Ectodermal cell (in vitro differentiated cells): ENCODE results near the gene GRID2.

Source experiments
- H3K27ac ChIP-seq: 2 replicates; pipeline ENCODE4 v1.7.0; 2013; ENCODE audit warnings: mild to moderate bottlenecking, low read depth, low read length; ENCODE audit not compliant: insufficient read depth, poor library complexity, severe bottlenecking
- H3K27me3 ChIP-seq: 2 replicates; pipeline ENCODE4 v1.7.0; 2013; ENCODE audit warnings: mild to moderate bottlenecking, low read length; ENCODE audit not compliant: insufficient read depth, control insufficient read depth, poor library complexity, severe bottlenecking
- H3K36me3 ChIP-seq: one replicate; pipeline ENCODE4 v1.7.0; 2013; ENCODE audit warnings: low read length; ENCODE audit not compliant: control insufficient read depth, insufficient read depth
- H3K4me1 ChIP-seq: one replicate; pipeline ENCODE4 v1.7.0; 2013; ENCODE audit warnings: low read length; ENCODE audit not compliant: control insufficient read depth, insufficient read depth
- H3K4me3 ChIP-seq: 2 replicates; pipeline ENCODE4 v1.7.0; 2013; ENCODE audit warnings: low read depth, low read length, control low read depth; ENCODE audit not compliant: insufficient read depth
- H3K9me3 ChIP-seq: 2 replicates; pipeline ENCODE4 v1.7.0; 2013; ENCODE audit warnings: mild to moderate bottlenecking, low read length, moderate library complexity; ENCODE audit not compliant: control insufficient read depth
- WGBS, 2 experiments: methylation state at CpG; one replicate each; pipeline ENCODE4 v1.1.7; 2013; ENCODE audit warnings: missing lambda C conversion rate in 2 of 2; 5-methylcytosine and 5-hydroxymethylcytosine counted together

The GRID2 gene

GRCh38 chr4:93228021-93228420 is 924.3 kb downstream of the GRID2 start:
- 92 to 100% methylated on average over 3 of the region's 3 CpGs for WGBS, 2 experiments
- Histone ChIP-seq H3K4me3 (no peak overlapping the region), H3K27ac (no peak overlapping the region), H3K4me1 (no peaks in the 10 kb centered on the region), H3K9me3 (no peaks in the 10 kb centered on the region), H3K27me3 (no peaks in the 10 kb centered on the region), H3K36me3 (no peaks in the 10 kb centered on the region)

- Histone ChIP-seq H3K9me3 (no peaks in the 10 kb centered on the region), H3K27ac (no peak overlapping the region), H3K4me1 (no peaks in the 10 kb centered on the region), H3K27me3 (no peaks in the 10 kb centered on the region), H3K36me3 (no peaks in the 10 kb centered on the region), H3K4me3 (no peak overlapping the region)
- WGBS, 2 experiments, result 77 to 89% methylated on average over 1 to 2 of the region's 2 CpGs
Observed at GRCh38 chr4:93232883-93233282, 929.1 kb downstream of the GRID2 start.

- Histone ChIP-seq H3K27me3 (no peaks in the 10 kb centered on the region), H3K27ac (no peak overlapping the region), H3K4me3 (no peak overlapping the region), H3K36me3 (no peaks in the 10 kb centered on the region), H3K4me1 (no peaks in the 10 kb centered on the region), H3K9me3 (no peaks in the 10 kb centered on the region)
- 100% methylated on average over 1 of the region's 2 CpGs; no CpG with 5 or more reads in 1 of the 2 experiments for WGBS, 2 experiments
Observed at GRCh38 chr4:93237521-93237920, 933.8 kb downstream of the GRID2 start.

- no peak overlapping the region for H3K4me3 ChIP-seq
- no peaks in the 10 kb centered on the region for H3K27me3 ChIP-seq
- 88 to 97% methylated on average over 1 to 2 of the region's 2 CpGs for WGBS, 2 experiments
- no peaks in the 10 kb centered on the region for H3K36me3 ChIP-seq
- H3K4me1 ChIP-seq, result no peaks in the 10 kb centered on the region
- no peaks in the 10 kb centered on the region for H3K9me3 ChIP-seq
- H3K27ac ChIP-seq, result no peak overlapping the region
Observed at GRCh38 chr4:93243262-93243661, 939.5 kb downstream of the GRID2 start.

GRCh38 chr4:93261207-93261606 is 957.4 kb downstream of the GRID2 start:
- 95 to 100% methylated on average over 3 of the region's 3 CpGs for WGBS, 2 experiments
- no peaks in the 10 kb centered on the region for H3K36me3 ChIP-seq
- H3K27ac ChIP-seq, result no peak overlapping the region
- H3K4me3 ChIP-seq, result no peak overlapping the region
- no peaks in the 10 kb centered on the region for H3K9me3 ChIP-seq
- no peaks in the 10 kb centered on the region for H3K27me3 ChIP-seq
- no peaks in the 10 kb centered on the region for H3K4me1 ChIP-seq

- H3K27me3 ChIP-seq, result no peaks in the 10 kb centered on the region
- no peaks in the 10 kb centered on the region for H3K9me3 ChIP-seq
- H3K4me1 ChIP-seq, result no peaks in the 10 kb centered on the region
- no peaks in the 10 kb centered on the region for H3K36me3 ChIP-seq
- 92% methylated on average over 1 of the region's 1 CpG; no CpG with 5 or more reads in 1 of the 2 experiments for WGBS, 2 experiments
- no peak overlapping the region for H3K27ac ChIP-seq
- H3K4me3 ChIP-seq, result no peak overlapping the region
Observed at GRCh38 chr4:93263166-93263565, 959.4 kb downstream of the GRID2 start.

- WGBS, 2 experiments, result 96 to 100% methylated on average over 2 to 3 of the region's 3 CpGs
- Histone ChIP-seq H3K27ac (no peak overlapping the region), H3K4me1 (no peaks in the 10 kb centered on the region), H3K36me3 (no peaks in the 10 kb centered on the region), H3K4me3 (no peak overlapping the region), H3K27me3 (no peaks in the 10 kb centered on the region), H3K9me3 (no peaks in the 10 kb centered on the region)
Observed at GRCh38 chr4:93267747-93268146, 964.0 kb downstream of the GRID2 start.

GRCh38 chr4:93285346-93285745 is 981.6 kb downstream of the GRID2 start:
- no peak overlapping the region for H3K4me3 ChIP-seq

GRCh38 chr4:93289241-93289640 is 985.5 kb downstream of the GRID2 start:
- Histone ChIP-seq H3K27ac (no peak overlapping the region), H3K9me3 (no peaks in the 10 kb centered on the region), H3K4me3 (no peak overlapping the region), H3K36me3 (no peaks in the 10 kb centered on the region), H3K27me3 (no peaks in the 10 kb centered on the region), H3K4me1 (no peaks in the 10 kb centered on the region)
- WGBS, 2 experiments, result 100% methylated on average over 2 of the region's 2 CpGs; no CpG with 5 or more reads in 1 of the 2 experiments

More at GRCh38 chr4:93285346-93285745, 981.6 kb downstream of the GRID2 start:
- Histone ChIP-seq H3K27ac (no peak overlapping the region), H3K27me3 (no peaks in the 10 kb centered on the region), H3K4me1 (no peaks in the 10 kb centered on the region), H3K36me3 (no peaks in the 10 kb centered on the region), H3K9me3 (no peaks in the 10 kb centered on the region)

GRCh38 chr4:93289831-93290230 is 986.1 kb downstream of the GRID2 start:
- WGBS, 2 experiments, result 100% methylated on average over 2 of the region's 2 CpGs; no CpG with 5 or more reads in 1 of the 2 experiments
- no peaks in the 10 kb centered on the region for H3K36me3 ChIP-seq
- no peak overlapping the region for H3K27ac ChIP-seq
- no peak overlapping the region for H3K4me3 ChIP-seq
- no peaks in the 10 kb centered on the region for H3K27me3 ChIP-seq
- no peaks in the 10 kb centered on the region for H3K9me3 ChIP-seq
- no peaks in the 10 kb centered on the region for H3K4me1 ChIP-seq

- Histone ChIP-seq H3K36me3 (no peaks in the 10 kb centered on the region), H3K27ac (no peak overlapping the region), H3K27me3 (no peaks in the 10 kb centered on the region), H3K9me3 (no peaks in the 10 kb centered on the region), H3K4me3 (no peak overlapping the region), H3K4me1 (no peaks in the 10 kb centered on the region)
- WGBS, 2 experiments, result 88 to 90% methylated on average over 4 to 5 of the region's 5 CpGs
Observed at GRCh38 chr4:93299118-93299517, 995.4 kb downstream of the GRID2 start.
